GM19035 (cell line): ENCODE data around the gene SRSF3.
"Not testable (repeated sequence)": the region's sequence is repeated elsewhere in the genome, so short reads cannot be mapped to it uniquely, and the experiment has no call there.

Source experiments
- ATAC-seq: cut with Tn5 transposase; IDR thresholded peaks from one replicate; pipeline ENCODE4 v1.9.1; 2021; ENCODE audit not compliant: unreplicated experiment

The SRSF3 gene

GRCh38 chr6:36604090-36605060 is 10.2 kb downstream of the SRSF3 start:
- no peak for ATAC-seq

DNA sequence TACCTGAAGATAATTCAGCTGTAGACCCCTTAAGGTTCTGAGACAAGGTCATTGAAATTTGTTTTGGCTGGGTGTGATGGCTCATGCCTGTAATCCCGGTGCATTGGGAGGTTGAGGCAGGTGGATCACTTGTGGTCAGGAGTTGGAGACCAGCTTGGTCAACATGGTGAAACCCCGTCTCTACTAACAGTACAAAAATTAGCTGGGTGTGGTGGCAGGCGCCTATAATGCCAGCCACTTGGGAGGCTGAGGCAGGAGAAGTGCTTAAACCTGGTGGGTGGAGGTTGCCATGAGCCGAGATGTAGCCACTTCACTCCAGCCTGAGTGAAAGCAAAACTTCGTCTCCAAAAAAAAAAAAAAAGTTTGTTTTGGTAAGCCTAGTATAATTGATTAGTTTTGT is 11.0 kb downstream of the SRSF3 start:
- ATAC-seq, result no peak

DNA sequence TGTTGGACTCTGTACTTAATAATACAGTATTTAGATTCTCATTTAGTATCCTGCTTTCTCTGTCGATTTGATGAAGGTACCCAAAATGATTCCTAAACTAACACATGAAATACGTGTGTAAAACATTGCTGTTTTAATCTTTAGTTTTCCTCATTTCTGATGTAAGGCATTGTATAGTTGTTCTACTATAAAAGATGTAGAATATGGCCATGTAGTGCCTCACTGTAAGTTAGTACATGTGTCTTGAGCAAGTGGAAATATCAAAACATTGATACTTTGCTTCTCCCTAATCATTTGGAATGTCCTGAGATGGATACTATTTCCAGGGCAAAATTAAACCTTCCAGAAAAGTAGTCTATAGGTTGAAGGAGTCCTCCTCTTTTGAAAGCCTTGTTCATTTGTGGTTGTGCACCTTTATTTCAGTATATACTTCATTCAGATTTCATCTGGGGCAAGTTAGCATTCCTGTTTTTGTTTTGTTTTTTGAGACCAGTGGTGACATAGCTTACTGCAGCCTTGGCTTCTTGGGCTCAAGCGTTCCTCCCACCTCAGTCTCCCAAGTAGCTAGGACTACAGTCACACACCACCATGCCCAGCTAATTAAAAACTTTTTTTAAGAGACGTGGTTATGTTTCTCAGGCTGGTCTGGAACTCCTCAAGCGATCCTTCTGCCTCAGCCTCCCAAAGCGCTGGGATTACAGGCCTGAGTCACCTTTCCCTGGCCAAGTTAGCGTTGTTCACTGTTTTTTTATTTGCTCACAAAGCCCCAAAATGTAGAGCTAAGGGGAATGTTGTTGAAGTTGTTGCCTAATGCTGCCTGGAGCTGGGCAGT is 11.6 kb downstream of the SRSF3 start:
- ATAC-seq, result no peak

- ATAC-seq, result not testable (repeated sequence)
Measured at GRCh38 chr6:36607305-36607682, 13.1 kb downstream of the SRSF3 start.

DNA sequence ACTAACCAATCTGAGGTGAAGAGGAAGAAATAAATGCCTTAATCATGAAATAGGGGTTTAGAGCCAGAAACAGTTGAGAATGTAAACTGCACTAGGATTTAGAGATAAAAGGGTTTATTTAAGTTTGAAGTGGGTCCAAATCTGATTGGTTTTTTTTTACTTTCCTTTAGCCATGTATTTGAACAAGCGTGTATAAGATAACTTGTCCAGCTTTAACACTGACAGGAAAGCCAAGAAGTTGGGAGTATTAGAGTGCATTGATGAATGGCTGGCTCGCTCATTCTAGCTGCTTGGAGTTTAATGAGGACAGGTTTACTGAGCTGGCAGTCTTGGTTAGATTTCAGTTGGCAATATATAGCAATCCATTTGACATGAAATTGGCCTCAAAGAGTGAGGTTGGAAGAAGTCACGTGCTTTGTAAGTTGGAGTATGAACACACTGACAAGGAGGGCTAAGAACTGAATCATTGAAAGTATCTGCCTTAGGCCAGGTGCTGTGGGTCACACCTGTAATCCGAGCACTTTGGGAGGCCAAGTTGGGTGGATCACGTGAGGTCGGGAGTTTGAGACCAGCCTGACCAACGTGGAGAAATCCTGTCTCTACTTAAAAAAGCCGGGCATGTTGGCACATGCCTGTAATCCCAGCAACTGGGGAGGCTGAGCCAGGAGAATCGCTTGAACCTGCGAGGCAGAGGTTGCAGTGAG is 13.7 kb downstream of the SRSF3 start:
- no peak for ATAC-seq

DNA sequence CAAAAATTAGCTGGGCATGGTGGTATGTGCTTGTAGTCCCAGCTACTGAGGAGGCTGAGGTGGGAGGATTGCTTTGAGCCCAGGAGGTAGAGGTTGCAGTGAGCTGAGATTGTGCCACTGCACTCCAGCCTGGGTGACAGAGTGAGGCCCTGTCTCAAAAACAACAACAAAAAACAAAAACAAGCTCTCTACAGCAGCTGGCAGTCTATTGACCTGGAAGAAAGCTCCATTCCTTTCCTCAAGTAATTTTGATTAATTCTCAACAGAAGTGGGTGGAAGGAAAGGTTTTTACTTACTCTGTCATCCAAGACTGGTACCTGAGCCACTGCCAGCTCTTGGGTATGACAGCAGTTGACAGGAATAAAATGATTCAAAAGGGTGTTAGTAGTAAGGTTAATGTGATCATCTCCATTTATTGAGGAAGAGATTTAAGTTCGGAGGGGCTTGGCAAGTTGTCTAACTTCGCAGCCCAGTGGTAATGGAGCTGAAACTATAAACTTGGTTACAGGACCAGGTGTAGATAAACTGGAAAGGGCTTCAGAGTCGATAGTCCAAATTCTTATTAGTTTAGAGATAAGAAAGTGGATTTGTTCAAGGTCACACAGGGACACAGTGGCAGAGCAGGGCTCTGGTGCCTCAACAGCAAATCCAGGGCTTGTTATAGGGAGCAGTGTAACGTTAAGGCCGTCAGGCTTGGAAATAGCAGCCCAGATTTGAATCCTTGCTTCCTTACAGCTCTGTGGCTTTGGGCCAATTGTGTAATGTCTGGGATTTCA is 14.8 kb downstream of the SRSF3 start:
- ATAC-seq, result no peak

GRCh38 chr6:36609582-36609981 is 15.4 kb downstream of the SRSF3 start:
- ATAC-seq, result no peak

DNA sequence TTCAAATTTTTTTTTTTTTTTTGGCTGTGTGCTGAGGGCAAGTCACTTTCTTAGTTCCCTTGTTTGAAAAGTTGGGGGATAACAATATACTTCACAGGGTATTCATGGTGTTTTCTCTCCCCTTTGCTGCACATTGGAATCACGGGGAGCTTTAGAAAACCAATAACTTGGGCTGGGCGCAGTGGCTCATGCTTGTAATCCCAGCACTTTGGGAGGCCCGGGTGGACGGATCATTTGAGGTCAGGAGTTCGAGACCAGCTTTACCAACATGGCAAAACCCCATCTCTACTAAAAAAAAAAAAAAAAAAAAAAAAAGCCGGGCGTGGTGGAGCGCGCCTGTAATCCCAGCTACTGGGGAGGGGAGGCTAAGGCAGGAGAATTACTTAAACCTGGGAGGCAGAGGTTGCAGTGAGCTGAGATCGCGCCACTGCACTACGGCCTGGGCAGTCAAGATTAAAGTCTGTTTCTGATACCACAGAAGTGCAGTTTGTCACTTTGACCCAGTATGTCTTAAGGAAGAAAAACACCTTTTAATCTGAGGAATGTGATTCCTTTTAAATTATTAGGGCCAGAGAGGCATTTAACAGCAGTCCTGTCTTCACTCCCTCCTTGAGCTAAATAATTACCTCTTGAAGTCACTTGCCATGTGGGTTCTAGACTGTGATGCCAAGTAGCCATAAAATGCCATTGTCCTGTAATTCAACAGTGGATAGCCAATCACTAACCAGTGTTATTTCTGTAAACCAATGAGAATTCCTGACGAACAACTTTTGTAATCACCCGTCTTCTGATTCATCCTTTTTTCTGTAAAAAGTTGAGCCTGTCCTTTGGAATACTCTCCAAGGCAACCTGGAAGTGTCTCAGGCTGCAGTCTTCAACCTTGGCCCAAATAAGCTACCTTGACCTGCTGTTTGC is 16.1 kb downstream of the SRSF3 start:
- ATAC-seq, result no peak

GRCh38 chr6:36610956-36611336 is 16.8 kb downstream of the SRSF3 start:
- no peak for ATAC-seq

DNA sequence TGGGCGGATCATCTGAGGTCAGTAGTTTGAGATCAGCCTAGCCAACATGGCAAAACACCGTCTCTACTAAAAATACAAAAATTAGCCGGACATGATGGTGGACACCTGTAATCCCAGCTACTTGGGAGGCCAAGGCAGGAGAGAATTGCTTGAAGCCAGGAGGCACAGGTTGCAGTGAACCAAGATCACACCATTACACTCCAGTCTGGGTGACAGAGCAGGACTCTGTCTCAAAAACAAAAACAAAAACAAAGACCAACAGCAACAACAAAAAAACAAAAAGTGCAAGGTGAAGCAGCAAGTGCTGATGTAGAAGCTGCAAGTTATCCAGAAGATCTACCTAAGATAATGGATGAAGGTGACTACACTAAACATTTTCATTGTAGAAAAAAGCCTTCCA is 17.5 kb downstream of the SRSF3 start:
- not testable (repeated sequence) for ATAC-seq

GRCh38 chr6:36612101-36612625 is 18.0 kb downstream of the SRSF3 start:
- no peak for ATAC-seq

DNA sequence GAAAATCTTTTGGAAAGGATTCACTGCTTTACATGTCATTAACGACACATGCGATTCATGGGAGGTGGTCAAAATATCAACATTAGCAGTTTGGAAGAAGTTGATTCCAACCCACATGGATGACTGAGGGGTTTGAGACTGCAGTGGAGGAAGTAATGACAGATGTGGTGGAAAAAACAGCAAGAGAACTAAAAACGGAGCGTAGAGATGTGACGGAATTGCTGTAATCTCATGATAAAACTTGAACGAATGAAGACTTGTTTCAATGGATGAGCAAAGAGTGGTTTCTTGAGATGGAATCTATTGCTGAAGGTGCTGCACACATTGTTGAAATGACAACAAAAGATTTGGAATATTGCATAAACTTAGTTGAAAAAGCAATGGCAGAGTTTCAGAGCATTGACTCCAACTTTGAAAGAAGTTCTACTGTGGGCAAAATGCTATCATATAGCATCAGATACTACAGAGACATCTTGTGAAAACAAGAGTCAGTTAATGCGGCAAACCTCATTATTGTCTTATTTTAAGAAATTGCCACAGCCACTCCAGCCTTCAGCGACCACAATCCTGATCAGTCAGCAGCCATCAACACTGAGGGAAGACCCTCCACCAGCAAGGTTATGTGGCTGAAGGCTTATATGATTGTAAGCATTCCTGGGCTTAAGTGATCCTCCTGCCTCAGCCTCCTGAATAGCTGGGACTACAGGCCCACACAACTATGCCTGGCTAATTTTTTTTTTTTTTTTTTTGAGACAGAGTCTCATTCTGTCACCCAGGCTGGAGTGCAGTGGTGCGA is 19.2 kb downstream of the SRSF3 start:
- no peak for ATAC-seq

DNA sequence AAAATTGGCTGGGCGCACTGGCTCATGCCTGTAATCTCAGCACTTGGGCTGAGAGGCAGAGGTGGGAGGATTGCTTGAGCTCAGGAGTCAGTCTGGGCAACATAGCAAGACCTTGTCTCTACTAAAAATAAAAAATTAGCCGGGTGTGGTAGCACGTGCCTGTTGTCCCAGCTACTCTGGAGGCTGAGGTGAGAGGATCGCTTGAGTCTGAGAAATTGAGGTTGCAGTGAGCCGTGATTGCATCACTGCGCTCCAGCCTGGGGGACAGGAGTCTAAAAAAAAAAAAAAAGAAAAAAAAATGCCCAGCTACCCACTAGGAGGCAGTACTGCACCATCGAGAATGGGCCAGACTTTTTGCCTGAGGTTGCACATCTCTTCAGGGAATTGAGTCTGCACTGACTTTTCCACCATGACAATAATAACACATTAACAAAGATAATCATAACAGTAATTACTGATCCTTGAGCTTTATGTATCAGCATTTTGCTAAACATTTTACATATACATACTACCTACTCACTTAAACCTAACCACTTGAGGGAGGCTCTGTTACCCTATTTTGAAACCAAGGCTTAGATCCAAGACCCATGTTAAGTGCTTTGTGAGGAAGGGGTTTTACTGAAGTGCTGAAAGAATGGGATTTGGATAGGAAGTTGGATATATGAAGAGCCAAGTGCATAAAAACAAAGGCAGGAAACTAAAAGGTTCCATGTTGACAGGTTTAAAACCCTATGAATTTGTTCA is 21.0 kb downstream of the SRSF3 start:
- no peak for ATAC-seq

DNA sequence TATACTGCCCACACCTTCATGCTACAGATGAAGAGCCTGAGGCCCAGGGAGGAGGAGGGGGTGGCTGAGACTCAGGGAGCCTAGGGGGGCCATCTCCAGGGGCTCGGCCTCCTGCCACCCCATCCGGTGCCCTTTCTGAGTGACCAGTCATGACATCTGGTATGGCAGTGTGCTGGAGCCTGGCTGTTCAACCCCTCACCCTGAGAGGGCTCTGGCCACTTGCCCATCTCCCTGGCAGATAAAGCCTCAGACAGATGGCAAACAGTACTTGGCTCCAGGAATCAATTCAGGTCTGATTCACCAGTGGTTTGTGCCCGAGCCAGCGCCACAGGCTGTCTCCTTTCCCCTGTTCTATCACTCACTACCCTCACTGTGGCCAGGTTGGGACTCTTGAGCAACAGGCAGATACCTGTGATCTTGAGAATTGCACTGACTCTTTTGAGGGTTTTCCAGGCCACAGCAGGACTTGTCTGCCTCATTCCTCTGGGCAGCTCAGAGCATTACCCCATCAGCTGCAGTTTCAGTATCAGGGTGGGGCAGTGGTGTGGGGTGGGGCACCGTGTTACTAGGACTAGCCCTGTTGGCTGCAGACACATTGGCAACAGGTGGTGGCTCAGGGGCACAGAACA is 22.8 kb downstream of the SRSF3 start:
- ATAC-seq, result no peak

DNA sequence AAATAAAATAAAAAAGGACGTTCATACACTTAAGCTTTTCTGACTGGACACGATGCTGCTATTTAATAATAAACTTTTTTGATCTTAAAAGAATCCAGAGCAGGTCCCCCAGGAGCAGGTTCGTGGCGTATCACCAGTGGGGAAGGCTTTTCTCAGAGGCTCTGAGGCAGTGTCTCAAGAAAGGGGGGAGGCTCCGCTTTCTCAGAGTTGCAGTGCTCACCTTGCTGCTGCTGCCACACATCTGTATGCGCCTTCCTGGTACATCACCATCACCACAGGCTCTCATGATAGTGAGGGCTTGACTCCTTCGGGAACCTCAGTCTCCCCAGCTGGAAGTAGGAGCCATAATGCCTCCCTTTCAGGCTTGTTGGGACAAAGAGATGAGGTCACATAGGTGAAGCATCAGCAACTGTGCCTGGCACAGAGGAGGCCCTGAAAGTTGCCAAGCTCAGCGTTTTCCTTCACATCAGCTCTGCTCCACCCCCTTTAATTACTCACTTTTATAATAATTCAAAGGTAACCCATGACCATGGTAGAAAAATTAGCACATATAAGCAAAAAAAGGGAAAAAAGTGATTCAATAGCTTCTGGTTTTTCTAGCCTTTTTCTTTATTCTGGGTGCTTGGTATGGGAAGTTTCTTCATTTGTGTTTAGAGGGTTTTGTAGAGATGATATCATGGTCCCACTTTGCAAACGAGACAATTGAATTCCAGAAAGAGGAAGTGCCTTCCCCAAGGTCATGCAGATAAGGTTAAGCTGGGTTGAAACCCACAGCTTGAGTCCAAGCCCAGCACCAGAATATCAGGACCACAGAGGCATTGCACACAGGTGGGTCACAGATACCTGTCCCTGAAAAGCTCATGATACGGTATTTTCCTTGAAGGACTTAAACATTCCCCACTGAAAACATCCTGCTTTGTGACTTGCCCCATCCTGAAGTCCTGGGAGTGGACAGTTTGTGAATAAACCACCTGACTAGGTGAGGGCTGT is 24.5 kb downstream of the SRSF3 start:
- ATAC-seq, result no peak

GRCh38 chr6:36621371-36621855 is 27.3 kb downstream of the SRSF3 start:
- no peak for ATAC-seq
